ENCODE data around the gene KANK2.

DNA sequence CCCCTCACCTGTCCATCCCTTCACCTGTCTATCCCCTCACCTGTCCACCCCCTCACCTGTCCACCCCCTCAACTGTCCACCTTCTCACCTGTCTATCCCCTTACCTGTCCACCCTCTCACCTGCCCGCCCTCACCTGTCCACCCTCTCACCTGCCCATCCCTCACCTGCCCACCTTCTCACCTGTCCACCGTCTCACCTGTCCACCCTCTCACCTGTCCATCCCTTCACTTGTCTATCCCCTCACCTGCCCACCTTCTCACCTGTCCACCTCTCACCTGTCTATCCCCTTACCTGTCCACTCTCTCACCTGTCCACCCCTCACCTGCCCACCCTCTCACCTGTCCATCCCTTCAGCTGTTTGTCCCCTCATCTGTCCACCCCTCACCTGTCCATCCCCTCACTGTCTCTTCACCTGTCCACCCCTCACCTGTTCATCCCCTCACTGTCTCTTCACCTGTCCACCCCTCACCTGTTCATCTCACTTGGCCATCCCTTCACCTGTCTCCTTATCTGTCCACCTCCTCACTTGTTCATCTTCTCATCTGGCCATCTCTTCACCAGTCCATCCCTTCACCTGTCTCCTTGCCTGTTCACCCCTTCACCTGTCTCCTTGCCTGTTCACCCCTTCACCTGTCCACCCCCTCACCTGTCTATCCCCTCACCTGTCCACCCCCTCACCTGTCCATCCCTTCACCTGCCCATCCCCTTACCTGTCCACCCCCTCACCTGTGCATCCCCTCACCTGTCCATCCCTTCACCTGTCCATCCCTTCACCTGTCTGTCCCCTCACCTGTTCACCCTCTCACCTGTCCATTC, 12.7 kb upstream of the KANK2 start:
- TF ChIP-seq, protein P1, sequence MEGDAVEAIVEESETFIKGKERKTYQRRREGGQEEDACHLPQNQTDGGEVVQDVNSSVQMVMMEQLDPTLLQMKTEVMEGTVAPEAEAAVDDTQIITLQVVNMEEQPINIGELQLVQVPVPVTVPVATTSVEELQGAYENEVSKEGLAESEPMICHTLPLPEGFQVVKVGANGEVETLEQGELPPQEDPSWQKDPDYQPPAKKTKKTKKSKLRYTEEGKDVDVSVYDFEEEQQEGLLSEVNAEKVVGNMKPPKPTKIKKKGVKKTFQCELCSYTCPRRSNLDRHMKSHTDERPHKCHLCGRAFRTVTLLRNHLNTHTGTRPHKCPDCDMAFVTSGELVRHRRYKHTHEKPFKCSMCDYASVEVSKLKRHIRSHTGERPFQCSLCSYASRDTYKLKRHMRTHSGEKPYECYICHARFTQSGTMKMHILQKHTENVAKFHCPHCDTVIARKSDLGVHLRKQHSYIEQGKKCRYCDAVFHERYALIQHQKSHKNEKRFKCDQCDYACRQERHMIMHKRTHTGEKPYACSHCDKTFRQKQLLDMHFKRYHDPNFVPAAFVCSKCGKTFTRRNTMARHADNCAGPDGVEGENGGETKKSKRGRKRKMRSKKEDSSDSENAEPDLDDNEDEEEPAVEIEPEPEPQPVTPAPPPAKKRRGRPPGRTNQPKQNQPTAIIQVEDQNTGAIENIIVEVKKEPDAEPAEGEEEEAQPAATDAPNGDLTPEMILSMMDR (IDR thresholded peaks at IDR 0.05) = no peak
- TF ChIP-seq POLR2A (IDR thresholded peaks at IDR 0.05) = no peak

All from right lobe of liver (tissue), 4 donors.